MM.1S (cell line): ENCODE data around the gene TBC1D16.
A peak's percentile ranks its signal among the peaks of the same experiment; 100 is the strongest.

Source experiments
- DNase-seq: peaks from one replicate; pipeline ENCODE4 v3.0.0-alpha.2; 2015
- H2AFZ ChIP-seq: fragments of 300-600 bp; sonication (generic); 2 replicates; pipeline ENCODE4 v1.6.0; 2016; ENCODE audit warnings: antibody characterized with exemption, low read length
- H3F3A ChIP-seq: fragments of 300-600 bp; sonication (generic); 2 replicates; pipeline ENCODE4 v1.6.1; 2016; ENCODE audit warnings: mild to moderate bottlenecking, antibody characterized with exemption, low read length, moderate library complexity, mixed read lengths; ENCODE audit not compliant: insufficient read depth
- H3K27ac ChIP-seq: fragments of 300-600 bp; sonication (generic); 2 replicates; pipeline ENCODE4 v1.5.1; 2016; ENCODE audit warnings: mild to moderate bottlenecking, low read length
- H3K27me3 ChIP-seq: fragments of 300-600 bp; sonication (generic); replicated peaks from 2 replicates; pipeline ENCODE4 v1.6.0; 2016; ENCODE audit warnings: low read length; ENCODE audit not compliant: insufficient read depth
- H3K36me3 ChIP-seq: fragments of 300-600 bp; sonication (generic); replicated peaks from 2 replicates; pipeline ENCODE4 v1.6.1; 2016; ENCODE audit warnings: mild to moderate bottlenecking, low read length, mixed read lengths; ENCODE audit not compliant: insufficient read depth
- H3K4me1 ChIP-seq: fragments of 300-600 bp; sonication (generic); 2 replicates; pipeline ENCODE4 v1.6.1; 2016; ENCODE audit warnings: low read length, mixed read lengths
- H3K4me2 ChIP-seq: fragments of 300-600 bp; sonication (generic); 2 replicates; pipeline ENCODE4 v1.6.0; 2016; ENCODE audit warnings: low read depth, low read length
- H3K4me3 ChIP-seq: fragments of 300-600 bp; sonication (generic); 2 replicates; pipeline ENCODE4 v1.5.1; 2016; ENCODE audit warnings: low read length, mixed read lengths
- H3K79me2 ChIP-seq: fragments of 300-600 bp; sonication (generic); 2 replicates; pipeline ENCODE4 v1.6.1; 2016; ENCODE audit warnings: mixed run types, low read length, mixed read lengths
- H3K9ac ChIP-seq: fragments of 300-600 bp; sonication (generic); 2 replicates; pipeline ENCODE4 v1.6.1; 2016; ENCODE audit warnings: low read length, mixed read lengths
- H3K9me2 ChIP-seq: fragments of 300-600 bp; sonication (generic); replicated peaks from 2 replicates; pipeline ENCODE4 v1.6.1; 2016; ENCODE audit warnings: mild to moderate bottlenecking, low read length, mixed read lengths; ENCODE audit not compliant: insufficient read depth
- H3K9me3 ChIP-seq: fragments of 300-600 bp; sonication (generic); replicated peaks from 2 replicates; pipeline ENCODE4 v1.6.1; 2016; ENCODE audit warnings: mild to moderate bottlenecking, low read length, mixed read lengths; ENCODE audit not compliant: insufficient read depth
- H4K20me1 ChIP-seq: fragments of 300-600 bp; sonication (generic); 2 replicates; pipeline ENCODE4 v1.6.1; 2016; ENCODE audit warnings: mild to moderate bottlenecking, low read length, moderate library complexity, mixed read lengths; ENCODE audit not compliant: insufficient read depth
- EZH2 ChIP-seq: fragments of 300-600 bp; sonication (generic); optimal IDR thresholded peaks from 2 replicates; pipeline ENCODE3; 2017; ENCODE audit warnings: low read depth, mild to moderate bottlenecking, antibody characterized with exemption, low read length, mixed read lengths
- EZH2phosphoT487 ChIP-seq: fragments of 300-600 bp; sonication (generic); IDR thresholded peaks from 2 replicates; pipeline ENCODE4 v1.6.1; 2018; ENCODE audit warnings: antibody characterized with exemption, low read length
- TF ChIP-seq, protein P1 (sequence below): fragments of 300-600 bp; sonication (generic); IDR thresholded peaks from 2 replicates; pipeline ENCODE4 v1.5.1; 2016; ENCODE audit warnings: antibody characterized with exemption, low read length, mixed read lengths

The TBC1D16 gene

DNA sequence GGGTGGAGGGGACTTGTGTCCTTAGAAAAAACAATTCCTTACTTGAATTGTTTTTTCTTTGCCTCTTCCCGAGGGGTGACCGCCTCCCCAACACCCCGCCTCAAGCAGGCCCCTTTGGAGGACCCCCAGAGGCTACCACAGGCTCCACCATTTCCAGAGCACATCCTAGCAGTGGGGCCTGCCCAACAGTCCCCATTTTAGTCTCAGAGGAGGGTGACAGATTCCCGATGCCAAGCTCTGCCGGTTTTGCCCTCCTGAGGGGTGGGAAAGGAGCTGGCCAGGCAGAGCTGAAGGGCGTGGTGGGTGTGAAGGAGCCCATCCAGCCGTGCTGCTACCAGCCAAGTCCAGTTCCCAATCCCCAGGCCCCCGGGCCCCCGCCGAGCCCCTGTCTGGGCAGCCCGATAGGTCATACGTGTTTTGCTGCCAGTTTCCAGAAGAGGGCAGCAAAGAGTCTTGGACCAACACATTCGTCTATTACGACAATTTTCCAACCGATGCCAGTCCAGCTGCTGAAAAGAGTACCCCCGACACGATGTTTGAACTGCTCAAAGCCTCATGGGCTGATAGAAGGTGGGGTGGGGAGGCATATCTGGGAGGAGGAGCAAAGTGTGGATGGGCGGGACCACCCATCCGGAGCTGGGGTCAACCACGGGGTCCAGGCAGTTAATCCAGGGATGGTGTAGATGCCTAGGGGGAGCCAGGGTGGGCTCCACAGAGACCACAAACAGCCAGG, 46.9 kb upstream of the TBC1D16 start:
- H4K20me1 ChIP-seq = no peaks in the 10 kb centered on the region
- DNase-seq = peak; percentile 57
- no peak overlapping the region for H3K9ac ChIP-seq
- no peaks in the 10 kb centered on the region for H3K36me3 ChIP-seq
- peaks cover 88% of the 10 kb centered on the region for H3K27me3 ChIP-seq
- no peaks in the 10 kb centered on the region for H3K79me2 ChIP-seq
- no peaks in the 10 kb centered on the region for H3F3A ChIP-seq
- H2AFZ ChIP-seq = peak overlapping the region; percentile 35; the same call in 1 of the 2 replicates
- no peak overlapping the region for H3K27ac ChIP-seq
- peak overlapping the region; percentile 30; the same call in 1 of the 2 replicates for H3K4me2 ChIP-seq
- no peak overlapping the region for H3K4me3 ChIP-seq
- no peaks in the 10 kb centered on the region for H3K4me1 ChIP-seq
- H3K9me3 ChIP-seq = no peaks in the 10 kb centered on the region
- H3K9me2 ChIP-seq = no peaks in the 10 kb centered on the region
- TF ChIP-seq, protein P1, sequence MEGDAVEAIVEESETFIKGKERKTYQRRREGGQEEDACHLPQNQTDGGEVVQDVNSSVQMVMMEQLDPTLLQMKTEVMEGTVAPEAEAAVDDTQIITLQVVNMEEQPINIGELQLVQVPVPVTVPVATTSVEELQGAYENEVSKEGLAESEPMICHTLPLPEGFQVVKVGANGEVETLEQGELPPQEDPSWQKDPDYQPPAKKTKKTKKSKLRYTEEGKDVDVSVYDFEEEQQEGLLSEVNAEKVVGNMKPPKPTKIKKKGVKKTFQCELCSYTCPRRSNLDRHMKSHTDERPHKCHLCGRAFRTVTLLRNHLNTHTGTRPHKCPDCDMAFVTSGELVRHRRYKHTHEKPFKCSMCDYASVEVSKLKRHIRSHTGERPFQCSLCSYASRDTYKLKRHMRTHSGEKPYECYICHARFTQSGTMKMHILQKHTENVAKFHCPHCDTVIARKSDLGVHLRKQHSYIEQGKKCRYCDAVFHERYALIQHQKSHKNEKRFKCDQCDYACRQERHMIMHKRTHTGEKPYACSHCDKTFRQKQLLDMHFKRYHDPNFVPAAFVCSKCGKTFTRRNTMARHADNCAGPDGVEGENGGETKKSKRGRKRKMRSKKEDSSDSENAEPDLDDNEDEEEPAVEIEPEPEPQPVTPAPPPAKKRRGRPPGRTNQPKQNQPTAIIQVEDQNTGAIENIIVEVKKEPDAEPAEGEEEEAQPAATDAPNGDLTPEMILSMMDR = peak; percentile 72
- TF ChIP-seq EZH2 = no peak
- TF ChIP-seq EZH2phosphoT487 = no peak

DNA sequence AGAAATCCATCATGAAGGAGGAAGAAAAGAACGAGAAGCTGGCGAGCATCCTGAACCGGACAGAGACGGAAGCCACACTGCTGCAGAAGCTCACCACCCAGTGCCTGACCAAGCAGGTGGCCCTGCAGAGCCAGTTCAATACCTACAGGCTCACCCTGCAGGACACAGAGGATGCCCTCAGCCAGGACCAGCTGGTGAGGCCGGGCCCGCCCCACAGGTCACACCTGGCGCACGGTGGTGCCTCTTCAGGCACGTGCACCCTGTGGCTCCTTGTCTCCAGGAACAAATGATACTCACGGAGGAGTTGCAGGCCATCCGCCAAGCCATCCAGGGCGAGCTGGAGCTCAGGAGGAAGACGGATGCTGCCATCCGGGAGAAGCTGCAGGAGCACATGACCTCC, 45.9 kb upstream of the TBC1D16 start:
- no peak overlapping the region for H3K9ac ChIP-seq
- no peaks in the 10 kb centered on the region for H4K20me1 ChIP-seq
- H3K27me3 ChIP-seq = peaks cover 88% of the 10 kb centered on the region
- no peaks in the 10 kb centered on the region for H3K79me2 ChIP-seq
- H3K4me1 ChIP-seq = no peaks in the 10 kb centered on the region
- no peak overlapping the region for H3K4me2 ChIP-seq
- H2AFZ ChIP-seq = no peak overlapping the region
- H3K27ac ChIP-seq = no peak overlapping the region
- no peak for TF ChIP-seq EZH2
- TF ChIP-seq EZH2phosphoT487 = no peak
- TF ChIP-seq, protein P1 = no peak
- no peaks in the 10 kb centered on the region for H3F3A ChIP-seq
- no peak for DNase-seq
- no peaks in the 10 kb centered on the region for H3K9me3 ChIP-seq
- no peaks in the 10 kb centered on the region for H3K9me2 ChIP-seq
- H3K4me3 ChIP-seq = no peak overlapping the region
- H3K36me3 ChIP-seq = no peaks in the 10 kb centered on the region

DNA sequence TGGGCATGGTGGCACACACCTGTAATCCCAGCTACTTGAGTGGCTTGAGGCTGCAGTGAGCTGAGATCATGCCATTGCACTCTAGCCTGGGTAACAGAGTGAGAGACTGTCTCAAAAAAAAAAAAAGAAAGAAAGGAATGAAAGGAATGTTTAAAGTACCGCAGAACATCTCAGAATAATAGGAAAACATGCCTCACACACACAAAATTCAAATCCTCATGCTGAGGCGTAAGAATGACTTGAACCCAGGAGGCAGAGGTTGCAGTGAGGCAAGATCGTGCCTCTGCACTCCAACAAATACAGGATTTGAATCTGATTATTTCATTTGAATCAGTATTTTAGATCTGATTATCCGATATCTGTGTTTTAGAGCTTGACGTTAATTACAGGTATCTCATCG, 44.4 kb upstream of the TBC1D16 start:
- Histone ChIP-seq H3K27me3 (peaks cover 89% of the 10 kb centered on the region), H3K79me2 (no peaks in the 10 kb centered on the region), H3F3A (no peaks in the 10 kb centered on the region), H2AFZ (no peak overlapping the region), H3K4me3 (no peak overlapping the region), H4K20me1 (no peaks in the 10 kb centered on the region), H3K9me2 (no peaks in the 10 kb centered on the region), H3K27ac (no peak overlapping the region), H3K36me3 (no peaks in the 10 kb centered on the region), H3K4me2 (no peak overlapping the region), H3K9me3 (no peaks in the 10 kb centered on the region), H3K9ac (no peak overlapping the region), H3K4me1 (no peaks in the 10 kb centered on the region)
- DNase-seq = no peak
- TF ChIP-seq EZH2 = no peak
- TF ChIP-seq EZH2phosphoT487 = no peak
- TF ChIP-seq, protein P1 = no peak
